GM18909 (cell line): ENCODE measurements around the gene RGPD6.
"Not testable (repeated sequence)": the region's sequence is repeated elsewhere in the genome, so short reads cannot be mapped to it uniquely, and the experiment has no call there.

Source experiments
- ATAC-seq: cut with Tn5 transposase; IDR thresholded peaks from one replicate; pipeline ENCODE4 v1.9.1; 2021; ENCODE audit warnings: mild to moderate bottlenecking; ENCODE audit not compliant: unreplicated experiment, poor library complexity

RGPD6 gene

GRCh38 chr2:110482697-110483096, 94.3 kb downstream of the RGPD6 start:
- ATAC-seq, result not testable (repeated sequence)

- peak; percentile 48 for ATAC-seq
Measured at GRCh38 chr2:110481200-110481599, 95.8 kb downstream of the RGPD6 start.

GRCh38 chr2:110480084-110480483, 96.9 kb downstream of the RGPD6 start:
- not testable (repeated sequence) for ATAC-seq

- ATAC-seq, result not testable (repeated sequence)
Measured at GRCh38 chr2:110477370-110477769, 99.7 kb downstream of the RGPD6 start.

- ATAC-seq, result not testable (repeated sequence)
Measured at GRCh38 chr2:110476952-110477351, 100.1 kb downstream of the RGPD6 start.

- ATAC-seq, result not testable (repeated sequence)
Measured at GRCh38 chr2:110475627-110476359, 101.2 kb downstream of the RGPD6 start.

GRCh38 chr2:110474898-110475297, 102.1 kb downstream of the RGPD6 start:
- peak; percentile 99 for ATAC-seq

- not testable (repeated sequence) for ATAC-seq
Measured at GRCh38 chr2:110473059-110473358, 104.0 kb downstream of the RGPD6 start.

GRCh38 chr2:110472171-110473058, 104.6 kb downstream of the RGPD6 start, which contains the start of gene LIMS4:
LIMS4 (minus strand) TSS chr2:110472816; CDS start chr2:110472778, 38 bp downstream.
- ATAC-seq, result not testable (repeated sequence)

GRCh38 chr2:110468921-110469320, 108.1 kb downstream of the RGPD6 start:
- ATAC-seq, result not testable (repeated sequence)

GRCh38 chr2:110465312-110465711, 111.7 kb downstream of the RGPD6 start:
- ATAC-seq, result peak; percentile 84
